ENCODE measurements around the gene SELENON.

DNA sequence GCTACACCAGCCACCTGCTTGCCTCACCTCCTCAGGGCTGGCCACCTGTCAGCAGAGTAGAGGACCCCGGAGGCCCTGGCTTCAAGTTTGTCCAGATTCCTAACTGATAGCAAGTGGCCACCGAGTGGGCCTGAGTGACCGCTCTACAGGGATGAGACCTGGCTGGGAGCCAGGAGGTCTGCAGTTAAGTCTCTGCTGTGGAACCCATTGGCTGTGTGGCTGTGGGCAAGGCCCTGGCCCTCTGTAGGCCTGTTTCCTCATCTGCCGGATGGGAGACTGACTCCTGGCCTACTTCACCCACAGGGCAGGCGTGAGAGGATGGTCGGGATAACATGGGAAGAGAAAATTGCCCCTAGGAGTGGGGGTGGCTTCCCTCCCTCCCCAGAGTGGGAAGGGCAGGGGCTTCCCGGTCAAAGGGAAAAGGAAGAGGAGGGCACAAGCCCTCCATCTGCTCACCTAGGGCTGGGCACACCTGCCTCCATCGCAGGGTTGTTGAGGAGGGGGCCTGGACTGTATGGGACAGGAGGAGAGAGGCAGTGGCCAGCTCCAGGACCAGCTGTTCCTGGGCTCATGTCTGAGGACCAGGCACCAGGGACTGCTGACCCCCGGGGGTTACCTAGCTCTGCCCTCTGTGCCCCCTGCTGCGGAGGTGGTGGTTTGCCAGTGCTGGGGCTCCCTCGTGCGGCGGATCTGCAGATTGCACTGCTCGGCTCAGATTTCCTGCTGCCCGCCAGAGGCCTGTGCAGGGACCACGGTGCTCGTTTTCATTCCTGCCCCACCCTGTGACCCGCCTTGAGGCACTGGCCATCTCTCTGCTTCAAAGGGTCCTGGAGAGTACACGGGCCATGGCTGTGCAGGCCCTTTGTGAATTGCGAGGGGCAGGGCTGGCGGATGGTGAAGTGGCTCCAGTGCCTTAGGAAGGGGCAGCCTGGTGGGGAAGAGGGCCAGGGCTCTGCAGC lies 10.6 kb downstream of the SELENON start:
- no peak for TF ChIP-seq POLR2AphosphoS5 (IDR thresholded peaks at IDR 0.05)
- TF ChIP-seq, protein P1, sequence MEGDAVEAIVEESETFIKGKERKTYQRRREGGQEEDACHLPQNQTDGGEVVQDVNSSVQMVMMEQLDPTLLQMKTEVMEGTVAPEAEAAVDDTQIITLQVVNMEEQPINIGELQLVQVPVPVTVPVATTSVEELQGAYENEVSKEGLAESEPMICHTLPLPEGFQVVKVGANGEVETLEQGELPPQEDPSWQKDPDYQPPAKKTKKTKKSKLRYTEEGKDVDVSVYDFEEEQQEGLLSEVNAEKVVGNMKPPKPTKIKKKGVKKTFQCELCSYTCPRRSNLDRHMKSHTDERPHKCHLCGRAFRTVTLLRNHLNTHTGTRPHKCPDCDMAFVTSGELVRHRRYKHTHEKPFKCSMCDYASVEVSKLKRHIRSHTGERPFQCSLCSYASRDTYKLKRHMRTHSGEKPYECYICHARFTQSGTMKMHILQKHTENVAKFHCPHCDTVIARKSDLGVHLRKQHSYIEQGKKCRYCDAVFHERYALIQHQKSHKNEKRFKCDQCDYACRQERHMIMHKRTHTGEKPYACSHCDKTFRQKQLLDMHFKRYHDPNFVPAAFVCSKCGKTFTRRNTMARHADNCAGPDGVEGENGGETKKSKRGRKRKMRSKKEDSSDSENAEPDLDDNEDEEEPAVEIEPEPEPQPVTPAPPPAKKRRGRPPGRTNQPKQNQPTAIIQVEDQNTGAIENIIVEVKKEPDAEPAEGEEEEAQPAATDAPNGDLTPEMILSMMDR (IDR thresholded peaks at IDR 0.05) = peak; percentile 68 to 95 (median 93)
- no peak for TF ChIP-seq POLR2A (IDR thresholded peaks at IDR 0.05)

Data from breast epithelium (tissue), 3 donors.